ENCODE data around the gene TRMT1.

Gene TRMT1

DNA sequence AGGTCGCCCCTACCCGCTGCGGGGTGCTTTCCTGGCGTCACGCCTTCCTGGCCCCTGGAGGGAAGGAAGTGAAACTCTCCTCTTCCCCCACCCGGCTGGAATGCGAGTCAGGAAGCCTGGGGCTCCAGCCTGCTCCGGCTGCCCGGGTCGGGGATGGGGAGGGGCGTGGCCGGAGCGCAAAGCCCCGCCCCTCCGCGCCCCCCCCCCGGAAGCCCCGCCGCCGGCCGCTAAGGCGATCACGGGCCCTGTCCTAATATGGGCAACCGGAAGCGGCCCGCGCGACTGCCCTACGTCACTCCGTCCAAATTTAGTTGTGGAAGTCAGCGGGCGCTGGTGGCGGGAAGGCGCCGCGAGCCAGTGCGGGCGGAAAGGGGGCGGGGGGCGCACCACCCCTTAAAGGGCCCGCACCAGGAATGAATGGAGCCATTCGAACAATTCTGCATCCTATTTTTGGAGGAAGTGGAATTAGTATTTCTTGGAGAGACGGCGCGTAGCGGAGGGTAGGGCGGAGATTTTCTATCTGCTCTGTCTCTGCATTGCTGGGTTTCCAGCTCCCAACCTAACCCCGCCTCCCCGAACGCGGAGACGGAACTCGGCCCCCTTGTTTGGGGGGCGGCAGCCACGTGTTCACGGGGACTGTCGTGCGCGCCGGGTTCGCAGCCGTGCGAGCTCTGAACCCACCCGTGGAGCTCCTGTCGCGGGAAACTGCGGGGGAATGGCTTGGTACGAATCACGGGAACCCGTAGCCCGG lies 35.2 kb upstream of the TRMT1 start:
- TF ChIP-seq TCF12 (IDR thresholded peaks at IDR 0.05; ENCODE audit: low read depth): peak; percentile 68; the same call in 1 of the 2 replicates
- TF ChIP-seq CEBPB (IDR thresholded peaks at IDR 0.05): no peak
- peak; percentile 44; the same call in 1 of the 2 replicates for TF ChIP-seq CREB1 (IDR thresholded peaks at IDR 0.05; ENCODE audit: low read depth)
- peak; percentile 61 for TF ChIP-seq NFIC (IDR thresholded peaks at IDR 0.05)
- TF ChIP-seq YY1 (IDR thresholded peaks at IDR 0.05; ENCODE audit: low read depth): no peak
- TF ChIP-seq TAF1 (IDR thresholded peaks at IDR 0.05; ENCODE audit: low read depth): peak; percentile 66; the same call in 1 of the 2 replicates
- TF ChIP-seq, protein P1, sequence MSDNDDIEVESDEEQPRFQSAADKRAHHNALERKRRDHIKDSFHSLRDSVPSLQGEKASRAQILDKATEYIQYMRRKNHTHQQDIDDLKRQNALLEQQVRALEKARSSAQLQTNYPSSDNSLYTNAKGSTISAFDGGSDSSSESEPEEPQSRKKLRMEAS (IDR thresholded peaks at IDR 0.05): peak; percentile 91
- TF ChIP-seq TEAD4 (IDR thresholded peaks at IDR 0.05): peak; percentile 95
- 0 out of 2 replicates have a peak, but pooled peaks have one; percentile 33 for TF ChIP-seq FOXM1 (IDR thresholded peaks at IDR 0.05; ENCODE audit: borderline replicate concordance, low read depth)
- no peak for TF ChIP-seq ZBTB7A (IDR thresholded peaks at IDR 0.05; ENCODE audit: low read depth)
- TF ChIP-seq EP300 (IDR thresholded peaks at IDR 0.05; ENCODE audit: borderline replicate concordance): peak; percentile 68; the same call in 1 of the 2 replicates
- no peak; the same call in 1 of the 2 replicates for TF ChIP-seq EGR1 (IDR thresholded peaks at IDR 0.05)
- peak; percentile 10; the same call in 1 of the 2 replicates for TF ChIP-seq RAD21 (IDR thresholded peaks at IDR 0.05; ENCODE audit: low read depth)
- TF ChIP-seq, protein P2, sequence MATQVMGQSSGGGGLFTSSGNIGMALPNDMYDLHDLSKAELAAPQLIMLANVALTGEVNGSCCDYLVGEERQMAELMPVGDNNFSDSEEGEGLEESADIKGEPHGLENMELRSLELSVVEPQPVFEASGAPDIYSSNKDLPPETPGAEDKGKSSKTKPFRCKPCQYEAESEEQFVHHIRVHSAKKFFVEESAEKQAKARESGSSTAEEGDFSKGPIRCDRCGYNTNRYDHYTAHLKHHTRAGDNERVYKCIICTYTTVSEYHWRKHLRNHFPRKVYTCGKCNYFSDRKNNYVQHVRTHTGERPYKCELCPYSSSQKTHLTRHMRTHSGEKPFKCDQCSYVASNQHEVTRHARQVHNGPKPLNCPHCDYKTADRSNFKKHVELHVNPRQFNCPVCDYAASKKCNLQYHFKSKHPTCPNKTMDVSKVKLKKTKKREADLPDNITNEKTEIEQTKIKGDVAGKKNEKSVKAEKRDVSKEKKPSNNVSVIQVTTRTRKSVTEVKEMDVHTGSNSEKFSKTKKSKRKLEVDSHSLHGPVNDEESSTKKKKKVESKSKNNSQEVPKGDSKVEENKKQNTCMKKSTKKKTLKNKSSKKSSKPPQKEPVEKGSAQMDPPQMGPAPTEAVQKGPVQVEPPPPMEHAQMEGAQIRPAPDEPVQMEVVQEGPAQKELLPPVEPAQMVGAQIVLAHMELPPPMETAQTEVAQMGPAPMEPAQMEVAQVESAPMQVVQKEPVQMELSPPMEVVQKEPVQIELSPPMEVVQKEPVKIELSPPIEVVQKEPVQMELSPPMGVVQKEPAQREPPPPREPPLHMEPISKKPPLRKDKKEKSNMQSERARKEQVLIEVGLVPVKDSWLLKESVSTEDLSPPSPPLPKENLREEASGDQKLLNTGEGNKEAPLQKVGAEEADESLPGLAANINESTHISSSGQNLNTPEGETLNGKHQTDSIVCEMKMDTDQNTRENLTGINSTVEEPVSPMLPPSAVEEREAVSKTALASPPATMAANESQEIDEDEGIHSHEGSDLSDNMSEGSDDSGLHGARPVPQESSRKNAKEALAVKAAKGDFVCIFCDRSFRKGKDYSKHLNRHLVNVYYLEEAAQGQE (IDR thresholded peaks at IDR 0.05; ENCODE audit: low read depth): no peak
- TF ChIP-seq, protein P3, sequence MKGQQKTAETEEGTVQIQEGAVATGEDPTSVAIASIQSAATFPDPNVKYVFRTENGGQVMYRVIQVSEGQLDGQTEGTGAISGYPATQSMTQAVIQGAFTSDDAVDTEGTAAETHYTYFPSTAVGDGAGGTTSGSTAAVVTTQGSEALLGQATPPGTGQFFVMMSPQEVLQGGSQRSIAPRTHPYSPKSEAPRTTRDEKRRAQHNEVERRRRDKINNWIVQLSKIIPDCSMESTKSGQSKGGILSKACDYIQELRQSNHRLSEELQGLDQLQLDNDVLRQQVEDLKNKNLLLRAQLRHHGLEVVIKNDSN (IDR thresholded peaks at IDR 0.05): peak; percentile 71

DNA sequence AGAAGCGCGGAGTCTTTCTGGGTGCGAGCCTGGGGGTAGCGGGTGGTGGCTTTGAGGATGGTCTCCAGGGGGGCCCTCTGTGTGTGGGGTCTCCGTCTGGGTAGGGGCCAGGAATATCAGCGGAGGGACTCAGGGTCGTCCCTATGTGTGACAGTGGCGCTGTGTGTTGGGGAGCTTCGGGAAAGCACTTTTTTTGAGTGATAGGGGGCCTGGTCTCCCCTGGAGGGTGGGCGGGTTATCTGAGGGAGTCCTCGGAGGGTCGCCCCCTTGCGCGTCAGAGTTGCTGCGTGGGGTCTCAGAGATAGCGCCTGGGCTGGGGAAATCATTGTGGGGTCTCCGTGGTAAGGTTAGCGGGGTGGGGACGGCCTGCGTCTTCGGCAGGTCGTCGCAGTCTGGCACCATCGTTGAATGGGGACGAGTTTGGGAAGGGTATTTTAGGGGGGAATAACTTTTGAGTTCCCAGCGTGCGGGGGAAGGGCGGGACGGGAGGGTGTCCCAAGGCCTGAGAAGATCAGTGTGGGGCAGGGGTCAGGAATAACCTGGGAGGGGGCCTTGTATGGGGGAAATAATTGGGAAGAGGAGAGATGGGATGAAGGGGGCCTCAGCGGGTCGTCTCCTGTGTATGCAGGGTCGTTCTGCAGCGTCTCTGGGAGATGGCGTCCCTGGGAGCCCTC lies 34.5 kb upstream of the TRMT1 start:
- TF ChIP-seq YY1 (IDR thresholded peaks at IDR 0.05; ENCODE audit: low read depth) (peak; percentile 58; the same call in 1 of the 2 replicates), EP300 (IDR thresholded peaks at IDR 0.05; ENCODE audit: borderline replicate concordance) (no peak), TAF1 (IDR thresholded peaks at IDR 0.05; ENCODE audit: low read depth) (no peak), ZBTB7A (IDR thresholded peaks at IDR 0.05; ENCODE audit: low read depth) (peak; percentile 96; the same call in 1 of the 2 replicates)
- TF ChIP-seq, protein P1 (IDR thresholded peaks at IDR 0.05): 0 out of 2 replicates have a peak, but pooled peaks have one; percentile 2
- TF ChIP-seq, protein P3 (IDR thresholded peaks at IDR 0.05): no peak

DNA sequence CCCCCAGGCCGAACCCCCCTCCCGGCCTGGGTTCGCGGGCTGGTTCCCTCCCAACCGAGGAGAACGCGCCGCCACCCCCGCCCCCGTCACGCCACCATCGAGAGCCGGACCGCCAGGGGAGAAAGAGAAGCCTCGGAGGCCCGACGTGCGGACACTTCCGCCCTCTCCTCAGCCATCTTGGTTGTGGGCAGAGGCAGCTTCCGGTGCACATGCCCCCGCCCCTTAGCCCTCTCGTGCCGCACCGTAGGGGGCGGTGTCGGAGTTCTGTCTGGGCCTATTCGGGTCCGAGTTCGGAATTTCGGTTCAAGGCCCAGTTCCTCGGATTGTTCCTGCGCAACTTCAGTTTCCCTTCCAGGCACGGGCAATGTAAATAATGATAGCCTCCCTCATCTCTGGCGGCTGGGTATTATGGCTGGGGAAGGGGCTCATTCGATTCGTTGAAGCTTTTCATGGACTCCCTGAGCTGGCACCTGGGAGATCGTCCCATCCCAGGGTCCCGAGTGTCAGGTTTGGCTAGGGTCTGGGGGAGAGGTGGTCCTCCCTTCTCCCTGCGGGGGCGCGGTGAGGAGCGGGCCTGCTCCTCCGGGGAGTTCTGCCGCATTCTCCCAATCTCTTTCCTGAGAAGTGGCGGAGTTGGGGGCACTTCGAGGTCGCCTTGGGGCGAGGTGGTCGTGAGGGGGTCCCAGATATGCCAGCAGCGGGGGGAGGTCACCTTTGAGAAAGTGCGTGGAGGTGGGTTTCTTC lies 33.8 kb upstream of the TRMT1 start, which contains the start of the genes IER2 and STX10:
TSS of gene IER2 (plus strand) at position 225 of the 744 bp plus-strand sequence. CDS start 2,776 bp downstream, outside the sequence.
TSS of gene STX10 (minus strand) at position 189 of the 744 bp plus-strand sequence. CDS start 202 bp downstream, outside the sequence.
- TF ChIP-seq, protein P1 (IDR thresholded peaks at IDR 0.05): peak; percentile 87
- 0 out of 2 replicates have a peak, but pooled peaks have one; percentile 17 for TF ChIP-seq CREB1 (IDR thresholded peaks at IDR 0.05; ENCODE audit: low read depth)
- TF ChIP-seq, protein P2 (IDR thresholded peaks at IDR 0.05; ENCODE audit: low read depth): no peak
- 0 out of 2 replicates have a peak, but pooled peaks have one; percentile 38 for TF ChIP-seq TEAD4 (IDR thresholded peaks at IDR 0.05)
- TF ChIP-seq RAD21 (IDR thresholded peaks at IDR 0.05; ENCODE audit: low read depth): peak; percentile 26; the same call in 1 of the 2 replicates
- TF ChIP-seq FOXM1 (IDR thresholded peaks at IDR 0.05; ENCODE audit: borderline replicate concordance, low read depth): no peak
- TF ChIP-seq TCF12 (IDR thresholded peaks at IDR 0.05; ENCODE audit: low read depth): peak; percentile 77
- TF ChIP-seq EGR1 (IDR thresholded peaks at IDR 0.05): peak; percentile 82
- TF ChIP-seq, protein P3 (IDR thresholded peaks at IDR 0.05): peak; percentile 62
- TF ChIP-seq NFIC (IDR thresholded peaks at IDR 0.05): 0 out of 2 replicates have a peak, but pooled peaks have one; percentile 38
- peak; percentile 99 for TF ChIP-seq ZBTB7A (IDR thresholded peaks at IDR 0.05; ENCODE audit: low read depth)
- peak; percentile 99 for TF ChIP-seq YY1 (IDR thresholded peaks at IDR 0.05; ENCODE audit: low read depth)
- peak; percentile 25; the same call in 1 of the 2 replicates for TF ChIP-seq EP300 (IDR thresholded peaks at IDR 0.05; ENCODE audit: borderline replicate concordance)
- no peak for TF ChIP-seq CEBPB (IDR thresholded peaks at IDR 0.05)
- TF ChIP-seq TAF1 (IDR thresholded peaks at IDR 0.05; ENCODE audit: low read depth): peak; percentile 87

Data from Ishikawa (cell line).